ENCODE data around the gene ODAD4. TPM values are rescaled to one million over a fixed set of nuclear protein-coding genes. Genes with fewer than 3 reads are reported as not detected.
"Not testable (repeated sequence)": the region's sequence is repeated elsewhere in the genome, so short reads cannot be mapped to it uniquely, and the experiment has no call there.

ODAD4 gene
- total RNA-seq, 1 donor from 2014 or later, result 1.0 TPM

DNA sequence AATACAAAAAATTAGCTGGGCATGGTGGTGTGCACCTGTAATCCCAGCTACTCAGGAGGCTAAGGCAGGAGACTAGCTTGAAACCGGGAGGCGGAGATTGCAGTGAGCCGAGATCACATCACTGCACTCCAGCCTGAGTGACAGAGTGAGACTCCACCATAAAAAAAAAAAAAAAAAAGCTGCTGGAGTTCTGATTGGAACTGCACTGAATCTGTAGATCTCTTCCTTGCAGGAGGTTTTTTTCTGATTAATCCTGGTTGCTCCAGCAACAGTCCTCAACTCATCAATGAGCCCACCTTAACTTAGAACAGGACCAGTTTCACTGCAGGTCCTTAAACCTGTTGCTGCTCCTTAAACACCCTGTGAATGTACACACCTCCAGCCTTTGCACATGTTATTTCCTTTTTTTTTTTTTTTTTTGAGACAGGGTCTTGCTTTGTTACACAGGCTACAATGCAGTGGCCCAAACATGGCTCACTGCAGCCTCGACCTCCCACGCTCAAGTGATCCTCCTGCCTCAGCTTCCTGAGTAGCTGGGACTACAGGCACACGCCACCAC is 1.6 kb upstream of the ODAD4 start:
- no peak for DNase-seq
- TF ChIP-seq, protein P1, sequence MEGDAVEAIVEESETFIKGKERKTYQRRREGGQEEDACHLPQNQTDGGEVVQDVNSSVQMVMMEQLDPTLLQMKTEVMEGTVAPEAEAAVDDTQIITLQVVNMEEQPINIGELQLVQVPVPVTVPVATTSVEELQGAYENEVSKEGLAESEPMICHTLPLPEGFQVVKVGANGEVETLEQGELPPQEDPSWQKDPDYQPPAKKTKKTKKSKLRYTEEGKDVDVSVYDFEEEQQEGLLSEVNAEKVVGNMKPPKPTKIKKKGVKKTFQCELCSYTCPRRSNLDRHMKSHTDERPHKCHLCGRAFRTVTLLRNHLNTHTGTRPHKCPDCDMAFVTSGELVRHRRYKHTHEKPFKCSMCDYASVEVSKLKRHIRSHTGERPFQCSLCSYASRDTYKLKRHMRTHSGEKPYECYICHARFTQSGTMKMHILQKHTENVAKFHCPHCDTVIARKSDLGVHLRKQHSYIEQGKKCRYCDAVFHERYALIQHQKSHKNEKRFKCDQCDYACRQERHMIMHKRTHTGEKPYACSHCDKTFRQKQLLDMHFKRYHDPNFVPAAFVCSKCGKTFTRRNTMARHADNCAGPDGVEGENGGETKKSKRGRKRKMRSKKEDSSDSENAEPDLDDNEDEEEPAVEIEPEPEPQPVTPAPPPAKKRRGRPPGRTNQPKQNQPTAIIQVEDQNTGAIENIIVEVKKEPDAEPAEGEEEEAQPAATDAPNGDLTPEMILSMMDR (IDR thresholded peaks at IDR 0.05), result no peak
- Histone ChIP-seq H3K27ac (no peak overlapping the region), H3K36me3 (no peaks in the 10 kb centered on the region), H3K4me3 (no peak overlapping the region), H3K4me1 (peaks cover 9% of the 10 kb centered on the region), H3K27me3 (no peaks in the 10 kb centered on the region), H3K9me3 (no peaks in the 10 kb centered on the region)
- intact Hi-C loops (cut with DNase I), result no loop called here
- ATAC-seq, result no peak

DNA sequence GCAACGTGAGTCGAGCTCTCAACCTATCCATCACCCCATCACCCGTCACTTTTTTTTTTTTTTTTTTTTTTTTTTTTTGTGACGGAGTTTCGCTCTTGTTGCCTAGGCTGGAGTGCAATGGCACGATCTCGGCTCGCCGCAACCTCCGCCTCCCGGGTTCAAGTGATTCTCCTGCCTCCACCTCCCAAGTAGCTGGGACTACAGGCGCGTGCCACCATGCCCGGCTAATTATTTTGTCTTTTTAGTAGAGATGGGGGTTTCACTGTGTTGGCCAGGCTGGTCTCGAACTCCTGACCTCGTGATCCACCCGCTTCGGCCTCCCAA is 378 bp downstream of the ODAD4 start:
- H3K36me3 ChIP-seq; H3K9me3 ChIP-seq; ATAC-seq; intact Hi-C loops (cut with DNase I); DNase-seq; H3K27me3 ChIP-seq; H3K4me1 ChIP-seq: not testable (repeated sequence)
- H3K4me3 ChIP-seq, result peak overlapping the region; percentile 71
- peak overlapping the region; percentile 84 for H3K27ac ChIP-seq

DNA sequence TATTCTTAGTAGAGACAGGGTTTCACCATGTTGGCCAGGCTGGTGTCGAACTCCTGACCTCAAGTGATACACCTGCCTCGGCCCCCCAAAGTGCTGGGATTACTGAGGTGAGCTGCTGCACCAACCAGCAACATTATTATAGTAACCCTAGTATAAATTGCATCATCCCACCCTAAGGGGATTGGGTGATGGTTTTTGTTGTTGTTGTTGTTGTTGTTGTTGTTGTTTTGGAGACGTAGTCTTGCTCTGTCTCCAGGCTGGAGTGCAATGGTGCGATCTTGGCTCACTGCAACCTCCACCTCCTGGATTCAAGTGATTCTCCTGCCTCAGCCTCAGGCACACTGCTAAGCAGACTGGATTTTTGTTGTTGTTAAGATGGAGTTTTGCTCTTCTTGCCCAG is 1.3 kb downstream of the ODAD4 start:
- H3K27me3 ChIP-seq; intact Hi-C loops (cut with DNase I); ATAC-seq: not testable (repeated sequence)

DNA sequence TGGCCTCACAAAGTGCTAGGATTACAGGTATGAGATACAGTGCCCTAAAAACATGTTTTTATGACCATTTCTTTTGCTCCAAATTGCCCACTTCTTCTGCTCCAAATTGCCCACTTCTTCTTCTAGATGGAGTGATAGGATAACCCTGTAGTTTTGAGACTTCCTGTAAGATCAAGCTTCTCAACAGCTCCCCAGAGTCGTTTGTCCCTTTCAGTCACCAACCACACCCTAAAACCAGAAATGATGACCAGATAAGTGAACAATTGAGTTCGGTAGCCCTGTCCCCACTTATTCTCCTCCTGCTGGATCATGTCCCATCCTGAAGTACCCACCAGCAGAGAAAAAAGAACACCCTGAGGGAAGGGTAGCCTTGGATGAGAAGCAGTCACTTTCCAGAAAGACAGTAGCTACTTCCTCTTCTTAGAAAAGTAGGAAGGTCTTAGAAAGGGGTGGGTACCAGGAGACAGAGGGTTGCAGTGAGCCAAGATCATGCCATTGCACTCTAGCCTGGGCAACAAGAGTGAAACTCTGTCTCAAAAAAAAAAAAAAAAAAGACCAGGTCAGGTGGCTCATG is 2.5 kb downstream of the ODAD4 start:
- H3K36me3 ChIP-seq, result no peaks in the 10 kb centered on the region
- TF ChIP-seq, protein P1 (IDR thresholded peaks at IDR 0.05), result no peak
- no peak overlapping the region for H3K4me3 ChIP-seq
- intact Hi-C loops (cut with DNase I), result no loop called here
- DNase-seq, result no peak
- H3K4me1 ChIP-seq, result peaks cover 9% of the 10 kb centered on the region
- ATAC-seq, result peak; percentile 42
- no peak overlapping the region for H3K27ac ChIP-seq
- H3K9me3 ChIP-seq, result no peaks in the 10 kb centered on the region
- no peaks in the 10 kb centered on the region for H3K27me3 ChIP-seq

More for the DNA sequence above, 1.3 kb downstream of the ODAD4 start:
- not testable (repeated sequence) for H3K4me3 ChIP-seq, H3K4me1 ChIP-seq, H3K27ac ChIP-seq, H3K9me3 ChIP-seq, DNase-seq, H3K36me3 ChIP-seq

DNA sequence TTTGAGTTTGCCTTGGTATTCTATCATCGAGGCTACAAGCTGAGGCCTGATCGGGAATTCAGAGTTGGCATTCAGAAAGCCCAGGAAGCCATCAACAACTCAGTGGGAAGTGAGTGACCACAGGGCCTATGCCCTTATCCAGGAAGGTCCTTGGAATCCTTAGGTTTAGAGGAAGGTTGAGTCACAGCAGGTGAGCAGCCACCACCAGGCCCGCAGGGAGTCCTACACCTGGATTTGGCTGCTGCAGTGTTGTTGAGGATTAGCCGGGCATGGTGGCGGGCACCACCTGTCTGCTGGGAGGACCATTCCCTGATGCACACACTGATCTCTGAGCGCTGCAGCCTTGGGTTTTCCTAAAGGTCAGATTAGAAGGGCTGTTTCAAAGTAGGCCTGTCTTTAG is 5.2 kb downstream of the ODAD4 start:
- TF ChIP-seq, protein P1 (IDR thresholded peaks at IDR 0.05), result no peak
- intact Hi-C loops (cut with DNase I), result no loop called here
- H3K9me3 ChIP-seq, result no peaks in the 10 kb centered on the region
- H3K27me3 ChIP-seq, result no peaks in the 10 kb centered on the region
- DNase-seq (no peak), ATAC-seq (no peak)
- no peaks in the 10 kb centered on the region for H3K4me1 ChIP-seq
- no peaks in the 10 kb centered on the region for H3K36me3 ChIP-seq
- H3K27ac ChIP-seq, result no peak overlapping the region
- no peak overlapping the region for H3K4me3 ChIP-seq

DNA sequence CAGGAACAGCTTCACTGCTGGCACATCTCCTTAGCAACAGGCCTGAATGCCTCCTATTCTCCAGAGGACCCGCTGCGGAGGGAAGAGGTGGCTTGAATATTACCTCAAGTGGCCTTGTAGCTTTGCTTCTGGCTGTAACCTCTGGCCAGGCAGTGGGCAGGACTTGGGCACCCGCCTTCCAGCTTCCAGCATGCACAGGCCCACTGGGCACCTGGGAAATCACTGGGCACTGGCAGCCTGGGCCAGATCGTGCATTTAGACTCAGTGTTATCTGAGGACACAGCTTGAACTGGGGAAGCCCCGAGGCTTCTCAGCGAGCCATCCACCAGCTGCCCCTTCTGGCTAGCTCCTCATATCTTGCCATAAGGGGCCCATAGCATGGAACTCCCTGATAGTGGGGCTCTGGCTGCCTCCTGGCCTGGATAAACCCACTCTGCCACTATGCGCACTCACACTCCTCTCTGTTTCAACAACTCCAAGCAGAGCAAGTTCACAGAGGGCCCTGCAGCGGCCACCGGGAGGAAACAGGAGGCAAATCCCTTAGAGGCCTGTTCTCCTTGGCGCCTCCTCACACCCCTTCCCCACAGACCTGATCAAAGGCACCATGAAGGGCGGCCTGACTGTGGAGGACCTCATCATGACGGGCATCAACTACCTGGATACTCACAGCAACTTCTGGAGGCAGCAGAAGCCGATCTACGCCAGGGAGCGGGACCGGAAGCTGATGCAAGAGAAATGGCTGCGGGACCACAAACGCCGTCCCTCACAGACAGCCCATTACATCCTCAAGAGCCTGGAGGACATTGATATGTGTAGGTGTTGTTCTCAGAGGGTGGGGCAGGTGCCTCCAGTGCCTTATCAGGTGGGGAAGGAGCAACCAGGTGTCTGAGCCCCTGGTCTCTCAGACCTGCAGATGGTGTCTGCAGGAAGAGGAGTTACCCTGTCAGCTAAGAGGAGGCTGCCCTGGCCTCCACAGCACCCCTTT is 7.8 kb downstream of the ODAD4 start:
- no peak for ATAC-seq
- H3K4me1 ChIP-seq, result peaks cover under 1% of the 10 kb centered on the region
- no peaks in the 10 kb centered on the region for H3K9me3 ChIP-seq
- H3K4me3 ChIP-seq, result no peak overlapping the region
- no peak for DNase-seq
- TF ChIP-seq, protein P1 (IDR thresholded peaks at IDR 0.05), result no peak
- no peaks in the 10 kb centered on the region for H3K27me3 ChIP-seq
- no peak overlapping the region for H3K27ac ChIP-seq
- H3K36me3 ChIP-seq, result no peaks in the 10 kb centered on the region
- intact Hi-C loops (cut with DNase I), result no loop called here
